H9 (cell line): ENCODE measurements around the gene PGGHG. TPM values are rescaled to one million over a fixed set of nuclear protein-coding genes. Genes with fewer than 3 reads are reported as not detected.
"Not testable (repeated sequence)": the region's sequence is repeated elsewhere in the genome, so short reads cannot be mapped to it uniquely, and the experiment has no call there.

ENCODE experiments used
- DNase-seq: peaks from one replicate; pipeline ENCODE4 v3.0.0-alpha.2; 2017
- H2AFZ ChIP-seq: one replicate; pipeline ENCODE4 v1.6.1; 2013; ENCODE audit warnings: mild to moderate bottlenecking, low read length, control low read depth, moderate library complexity
- H2AK5ac ChIP-seq: 2 replicates; pipeline ENCODE4 v1.6.1; 2013; ENCODE audit warnings: low read length, control low read depth, mixed read lengths; ENCODE audit not compliant: insufficient read length
- H2BK120ac ChIP-seq: one replicate; pipeline ENCODE4 v1.6.1; 2013; ENCODE audit warnings: low read depth, mild to moderate bottlenecking, low read length, control low read depth, inconsistent platforms; ENCODE audit not compliant: poor library complexity, severe bottlenecking
- H2BK12ac ChIP-seq: 2 replicates; pipeline ENCODE4 v1.6.1; 2013; ENCODE audit warnings: low read length, control low read depth, mixed read lengths, low read depth; ENCODE audit not compliant: insufficient read length
- H2BK15ac ChIP-seq: 2 replicates; pipeline ENCODE4 v1.6.1; 2013; ENCODE audit warnings: low read depth, low read length, control low read depth
- H2BK20ac ChIP-seq: one replicate; pipeline ENCODE4 v1.6.1; 2013; ENCODE audit warnings: low read depth, mild to moderate bottlenecking, low read length, control low read depth, inconsistent platforms; ENCODE audit not compliant: poor library complexity, severe bottlenecking
- H2BK5ac ChIP-seq: 2 replicates; pipeline ENCODE4 v1.6.1; 2013; ENCODE audit warnings: low read length, control low read depth, mixed read lengths; ENCODE audit not compliant: insufficient read length
- H3K14ac ChIP-seq: 2 replicates; pipeline ENCODE4 v1.6.1; 2013; ENCODE audit warnings: low read length, control low read depth; ENCODE audit not compliant: insufficient read depth
- H3K18ac ChIP-seq: 2 replicates; pipeline ENCODE4 v1.6.1; 2013; ENCODE audit warnings: low read depth, mild to moderate bottlenecking, mixed read lengths, low read length, control low read depth; ENCODE audit not compliant: insufficient read length
- H3K23ac ChIP-seq: 2 replicates; pipeline ENCODE4 v1.6.1; 2013; ENCODE audit warnings: low read length, control low read depth, mixed read lengths, low read depth; ENCODE audit not compliant: insufficient read length
- H3K23me2 ChIP-seq: 2 replicates; pipeline ENCODE4 v1.6.1; 2013; ENCODE audit warnings: low read depth, mild to moderate bottlenecking, mixed read lengths, low read length, control low read depth; ENCODE audit not compliant: insufficient read length, poor library complexity, severe bottlenecking
- H3K27ac ChIP-seq: 2 replicates; pipeline ENCODE4 v1.5.1; 2013; ENCODE audit warnings: low read length, control low read depth, mixed read lengths, low read depth; ENCODE audit not compliant: insufficient read length
- H3K27me3 ChIP-seq: 2 replicates; pipeline ENCODE4 v1.6.1; 2013; ENCODE audit warnings: low read length, control low read depth, inconsistent platforms; ENCODE audit not compliant: insufficient read depth
- H3K4ac ChIP-seq: 2 replicates; pipeline ENCODE4 v1.6.1; 2013; ENCODE audit warnings: low read depth, mild to moderate bottlenecking, control low read depth, inconsistent platforms, low read length, moderate library complexity
- H3K4me1 ChIP-seq: 2 replicates; pipeline ENCODE4 v1.6.1; 2013; ENCODE audit warnings: low read length, control low read depth, inconsistent platforms; ENCODE audit not compliant: insufficient read depth
- H3K4me2 ChIP-seq: 2 replicates; pipeline ENCODE4 v1.6.1; 2013; ENCODE audit warnings: low read length, control low read depth, mixed read lengths; ENCODE audit not compliant: insufficient read length, insufficient read depth
- H3K56ac ChIP-seq: 2 replicates; pipeline ENCODE4 v1.6.1; 2013; ENCODE audit warnings: low read depth, mild to moderate bottlenecking, mixed read lengths, low read length, control low read depth; ENCODE audit not compliant: insufficient read length
- H3K79me1 ChIP-seq: 2 replicates; pipeline ENCODE4 v1.6.1; 2013; ENCODE audit warnings: low read depth, mild to moderate bottlenecking, moderate library complexity, low read length, control low read depth, inconsistent platforms; ENCODE audit not compliant: insufficient read depth, poor library complexity, severe bottlenecking
- H3K79me2 ChIP-seq: 2 replicates; pipeline ENCODE4 v1.6.1; 2013; ENCODE audit warnings: low read length, control low read depth, inconsistent platforms; ENCODE audit not compliant: insufficient read depth
- H3K9ac ChIP-seq: 2 replicates; pipeline ENCODE4 v1.6.1; 2013; ENCODE audit warnings: low read length, control low read depth, mixed read lengths; ENCODE audit not compliant: insufficient read length; ENCODE audit errors: extremely low read depth
- H3K9me3 ChIP-seq: one replicate; pipeline ENCODE4 v1.6.1; 2013; ENCODE audit warnings: low read depth, low read length, inconsistent platforms; ENCODE audit not compliant: control insufficient read depth
- H3T11ph ChIP-seq: one replicate; pipeline ENCODE4 v1.6.1; 2013; ENCODE audit warnings: mild to moderate bottlenecking, low read length, control low read depth, inconsistent platforms
- H4K20me1 ChIP-seq: one replicate; pipeline ENCODE4 v1.6.1; 2013; ENCODE audit not compliant: control insufficient read depth, insufficient read length, insufficient read depth
- H4K5ac ChIP-seq: 2 replicates; pipeline ENCODE4 v1.6.1; 2013; ENCODE audit warnings: low read depth, mild to moderate bottlenecking, mixed read lengths, low read length, control low read depth; ENCODE audit not compliant: insufficient read length
- H4K8ac ChIP-seq: replicated peaks from 2 replicates; pipeline ENCODE4 v1.6.1; 2013; ENCODE audit warnings: low read length, control low read depth, mixed read lengths, low read depth; ENCODE audit not compliant: insufficient read length
- H4K91ac ChIP-seq: 2 replicates; pipeline ENCODE4 v1.6.1; 2013; ENCODE audit warnings: low read depth, mild to moderate bottlenecking, moderate library complexity, mixed read lengths, low read length, control low read depth; ENCODE audit not compliant: insufficient read length
- H3K27ac Mint-ChIP-seq, 3 experiments: 2 replicates in 2 of 3; 3 replicates in 1 of 3; pipeline ENCODE4 v1.8.0; 2020 to 2021; ENCODE audit warnings: mixed read lengths in 3 of 3, mild to moderate bottlenecking in 1 of 3, moderate library complexity in 1 of 3
- H3K27me3 Mint-ChIP-seq: 2 replicates; pipeline ENCODE4 v1.8.0; 2021; ENCODE audit warnings: low read depth, mild to moderate bottlenecking, moderate library complexity, mixed read lengths
- H3K36me3 Mint-ChIP-seq, 3 experiments: 2 replicates in 2 of 3; 3 replicates in 1 of 3; pipeline ENCODE4 v1.8.0; 2020 to 2021; ENCODE audit warnings: low read depth in 3 of 3, mixed read lengths in 3 of 3; ENCODE audit not compliant: insufficient read depth in 1 of 3
- H3K4me1 Mint-ChIP-seq, 2 experiments: 2 replicates each; pipeline ENCODE4 v1.8.0; 2020; ENCODE audit warnings: mixed read lengths in 2 of 2
- H3K4me3 Mint-ChIP-seq, 2 experiments: 2 replicates in 1 of 2; 3 replicates in 1 of 2; pipeline ENCODE4 v1.8.0; 2020 to 2021; ENCODE audit warnings: mild to moderate bottlenecking in 2 of 2, mixed read lengths in 2 of 2, moderate library complexity in 1 of 2
- H3K9me3 Mint-ChIP-seq, 2 experiments: 2 replicates in 1 of 2; 3 replicates in 1 of 2; pipeline ENCODE4 v1.8.0; 2020; ENCODE audit warnings: mild to moderate bottlenecking in 2 of 2, mixed read lengths in 2 of 2, moderate library complexity in 1 of 2
- WGBS: extraction: QIAGEN DNeasy Blood & Tissue Kit; methylation state at CpG from one replicate; pipeline ENCODE4 v1.1.7; 2013; ENCODE audit warnings: missing lambda C conversion rate, low lambda C conversion rate, mixed read lengths; ENCODE audit not compliant: insufficient read length; ENCODE audit errors: extremely low coverage; 5-methylcytosine and 5-hydroxymethylcytosine counted together
- total RNA-seq: library from RNA; stranded (reverse); gene quantifications from 2 replicates; pipeline ENCODE4 v1.2.1, GENCODE V29; 2021

The PGGHG gene
- total RNA-seq, 1 experiment from 2014 or later, result 58.3 TPM

DNA sequence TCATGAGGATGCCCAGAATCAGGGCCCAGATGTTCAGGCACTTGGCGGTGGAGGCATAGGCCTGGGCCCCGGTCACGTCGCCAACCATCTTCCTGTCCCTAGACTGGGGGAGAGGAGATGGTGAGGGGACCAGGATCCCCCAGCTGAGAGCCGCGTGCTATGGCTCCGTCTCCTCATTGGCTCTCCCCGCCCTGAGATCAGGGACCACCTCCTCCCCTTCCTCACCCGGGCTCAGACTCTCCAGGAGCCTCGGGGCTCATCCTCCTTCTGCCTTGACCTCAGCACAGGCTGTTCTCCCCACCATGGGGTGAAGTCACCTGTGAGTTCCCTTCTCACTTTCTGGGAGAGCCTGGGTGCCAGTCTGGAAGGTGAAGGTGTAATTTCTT lies 31.0 kb downstream of the PGGHG start:
- H3K27ac Mint-ChIP-seq, result peak overlapping the region; percentile 31 to 54 (median 35); a peak in 1 of 7 replicates

More for the DNA sequence above, 31.0 kb downstream of the PGGHG start:
- no CpG with 5 or more reads among the region's 10 CpGs for whole genome bisulfite sequencing
- H4K91ac ChIP-seq, result peak overlapping the region; percentile 62
- H3K4me2 ChIP-seq, result peak overlapping the region; percentile 88
- H4K20me1 ChIP-seq, H3K9me3 ChIP-seq, H3K27me3 Mint-ChIP-seq, H3K14ac ChIP-seq, H4K8ac ChIP-seq, H2AK5ac ChIP-seq, H4K5ac ChIP-seq, H3K79me1 ChIP-seq, H3K9me3 Mint-ChIP-seq, H3K18ac ChIP-seq, H3K4ac ChIP-seq, H3K27me3 ChIP-seq, H2BK120ac ChIP-seq, H3K56ac ChIP-seq, H3K4me1 ChIP-seq, H3K23ac ChIP-seq, H2AFZ ChIP-seq, H3K9ac ChIP-seq, H2BK20ac ChIP-seq, H3T11ph ChIP-seq, H3K27ac ChIP-seq, H2BK5ac ChIP-seq, H2BK12ac ChIP-seq, H2BK15ac ChIP-seq, H3K79me2 ChIP-seq, H3K36me3 Mint-ChIP-seq: not testable (repeated sequence)
- peak overlapping the region; percentile 97 for H3K4me3 Mint-ChIP-seq
- peaks cover 29% of the 10 kb centered on the region for H3K23me2 ChIP-seq
- DNase-seq, result peak; percentile 32
- peaks cover 35 to 44% of the 10 kb centered on the region in 2 experiments for H3K4me1 Mint-ChIP-seq
